IMR-90 (cell line): ENCODE results near the gene ELANE. TPM values are rescaled to one million over a fixed set of nuclear protein-coding genes. Genes with fewer than 3 reads are reported as not detected.

Source experiments
- ATAC-seq: fragments of 200-7000 bp; cut with Tn5 transposase; 2 replicates; pipeline ENCODE4 v1.9.1; 2020; ENCODE audit warnings: low read depth, mild to moderate bottlenecking, moderate library complexity
- BruUV-seq: library from RNA; stranded (reverse); fragments of 400-500 nt; replicated peaks from 2 replicates; lab custom pipeline; 2021; lab: Mats Ljungman, UMichigan
- CTCF ChIA-PET: fragments of 300-600 bp; formaldehyde crosslinking; extraction: SDS; loops from one replicate; lab custom pipeline; 2021; ENCODE audit warnings: antibody characterized with exemption; lab: Yijun Ruan, JAX
- POLR2A ChIA-PET: fragments of 300-600 bp; sonication (Branson Sonifier 250); formaldehyde crosslinking; loops from one replicate; lab custom pipeline; 2022; ENCODE audit warnings: antibody characterized with exemption; ENCODE audit not compliant: unreplicated experiment; lab: Charles Lee
- DNase-seq: peaks from one replicate; pipeline ENCODE4 v3.0.0; 2013
- H2AFZ ChIP-seq: replicated peaks from 2 replicates; pipeline ENCODE3; 2013; ENCODE audit warnings: low read length, mild to moderate bottlenecking; ENCODE audit not compliant: poor library complexity
- H2AK5ac ChIP-seq: 2 replicates; pipeline ENCODE4 v1.6.1; 2013; ENCODE audit warnings: low read depth, low read length, inconsistent platforms
- H2AK9ac ChIP-seq: replicated peaks from 2 replicates; pipeline ENCODE3; 2013; ENCODE audit warnings: mild to moderate bottlenecking, low read depth, low read length, moderate library complexity; ENCODE audit not compliant: poor library complexity
- H2BK120ac ChIP-seq: 2 replicates; pipeline ENCODE4 v1.6.1; 2013; ENCODE audit warnings: low read depth, low read length, inconsistent platforms
- H2BK15ac ChIP-seq: 3 replicates; pipeline ENCODE4 v1.6.1; 2013; ENCODE audit warnings: low read depth, low read length, inconsistent platforms
- H2BK20ac ChIP-seq: 2 replicates; pipeline ENCODE4 v1.6.1; 2013; ENCODE audit warnings: low read depth, mild to moderate bottlenecking, inconsistent platforms, low read length, moderate library complexity
- H2BK5ac ChIP-seq: 2 replicates; pipeline ENCODE4 v1.6.1; 2013; ENCODE audit warnings: mild to moderate bottlenecking, low read depth, low read length, inconsistent platforms; ENCODE audit not compliant: poor library complexity, severe bottlenecking
- H3K14ac ChIP-seq: replicated peaks from 2 replicates; pipeline ENCODE4 v1.6.1; 2013; ENCODE audit warnings: low read depth, low read length, inconsistent platforms
- H3K18ac ChIP-seq: 2 replicates; pipeline ENCODE4 v1.6.1; 2013; ENCODE audit warnings: low read depth, low read length, control low read depth
- H3K23ac ChIP-seq: 2 replicates; pipeline ENCODE4 v1.6.1; 2013; ENCODE audit warnings: low read depth, low read length, inconsistent platforms
- H3K27ac ChIP-seq: 2 replicates; pipeline ENCODE4 v1.5.1; 2013; ENCODE audit warnings: mild to moderate bottlenecking, control low read depth, low read length; ENCODE audit not compliant: insufficient read depth
- H3K27me3 ChIP-seq: 2 replicates; pipeline ENCODE4 v1.6.1; 2013; ENCODE audit warnings: low read length; ENCODE audit not compliant: control insufficient read depth, insufficient read depth
- H3K36me3 ChIP-seq: 2 replicates; pipeline ENCODE4 v1.6.1; 2013; ENCODE audit warnings: low read length, mixed read lengths; ENCODE audit not compliant: control insufficient read depth, insufficient read depth
- H3K4ac ChIP-seq: 2 replicates; pipeline ENCODE4 v1.6.1; 2013; ENCODE audit warnings: low read depth, low read length, inconsistent platforms
- H3K4me1 ChIP-seq: 2 replicates; pipeline ENCODE4 v1.6.1; 2013; ENCODE audit warnings: low read length, mixed read lengths; ENCODE audit not compliant: control insufficient read depth, insufficient read depth
- H3K4me2 ChIP-seq: 2 replicates; pipeline ENCODE4 v1.6.1; 2013; ENCODE audit warnings: low read depth, mild to moderate bottlenecking, control low read depth, low read length, moderate library complexity
- H3K4me3 ChIP-seq: 2 replicates; pipeline ENCODE4 v1.5.1; 2013; ENCODE audit warnings: low read depth, mild to moderate bottlenecking, control low read depth, low read length, moderate library complexity; ENCODE audit not compliant: insufficient read depth
- H3K56ac ChIP-seq: 2 replicates; pipeline ENCODE4 v1.6.1; 2013; ENCODE audit warnings: low read length, inconsistent platforms; ENCODE audit not compliant: insufficient read depth; ENCODE audit errors: extremely low read depth
- H3K79me1 ChIP-seq, 2 experiments: 2 replicates each; pipeline ENCODE4 v1.6.1; 2013; ENCODE audit warnings: low read length in 2 of 2, inconsistent platforms in 1 of 2, low read depth in 1 of 2
- H3K9ac ChIP-seq: 2 replicates; pipeline ENCODE4 v1.6.1; 2013; ENCODE audit warnings: low read depth, low read length, control low read depth
- H3K9me1 ChIP-seq: 2 replicates; pipeline ENCODE4 v1.6.1; 2013; ENCODE audit warnings: low read length, inconsistent platforms; ENCODE audit not compliant: insufficient read depth
- H3K9me3 ChIP-seq: 2 replicates; pipeline ENCODE4 v1.6.1; 2013; ENCODE audit warnings: low read length; ENCODE audit not compliant: control insufficient read depth, insufficient read depth
- H4K20me1 ChIP-seq: 2 replicates; pipeline ENCODE4 v1.6.1; 2013; ENCODE audit warnings: low read length, inconsistent platforms; ENCODE audit not compliant: insufficient read depth
- H4K5ac ChIP-seq: 2 replicates; pipeline ENCODE4 v1.6.1; 2013; ENCODE audit warnings: mild to moderate bottlenecking, low read depth, low read length, control low read depth
- H4K8ac ChIP-seq, 2 experiments: 2 replicates each; pipeline ENCODE4 v1.6.1; 2013; ENCODE audit warnings: low read depth in 2 of 2, low read length in 2 of 2, control low read depth in 1 of 2, inconsistent platforms in 1 of 2
- H4K91ac ChIP-seq: 2 replicates; pipeline ENCODE4 v1.6.1; 2013; ENCODE audit warnings: low read depth, low read length, inconsistent platforms; ENCODE audit not compliant: insufficient read depth
- CEBPB ChIP-seq: IDR thresholded peaks from 2 replicates; pipeline ENCODE4 v1.6.1; 2012; ENCODE audit warnings: low read depth, low read length, improper control_type of control experiment
- CTCF ChIP-seq: conservative IDR thresholded peaks from 2 replicates; pipeline ENCODE4 v1.5.1; 2012; ENCODE audit warnings: mild to moderate bottlenecking, low read depth, low read length, improper control_type of control experiment
- FOS ChIP-seq: fragments of 150-350 bp; IDR thresholded peaks from 2 replicates; pipeline ENCODE4 v1.6.1; 2016; ENCODE audit warnings: low read depth, low read length
- MAFK ChIP-seq: IDR thresholded peaks from 2 replicates; pipeline ENCODE4 v1.6.1; 2012; ENCODE audit warnings: low read depth, low read length, improper control_type of control experiment
- NFE2L2 ChIP-seq: fragments of 150-350 bp; IDR thresholded peaks from 2 replicates; pipeline ENCODE4 v1.6.1; 2016; ENCODE audit warnings: low read depth, mild to moderate bottlenecking, low read length
- POLR2A ChIP-seq: IDR thresholded peaks from 2 replicates; pipeline ENCODE4 v1.6.1; 2012; ENCODE audit warnings: mild to moderate bottlenecking, low read depth, low read length
- RCOR1 ChIP-seq: IDR thresholded peaks from 2 replicates; pipeline ENCODE4 v1.6.1; 2012; ENCODE audit warnings: mild to moderate bottlenecking, low read length, improper control_type of control experiment; ENCODE audit not compliant: insufficient replicate concordance
- RFX5 ChIP-seq: IDR thresholded peaks from 2 replicates; pipeline ENCODE4 v1.8.0; 2012; ENCODE audit warnings: low read depth, mild to moderate bottlenecking, low read length, moderate library complexity
- SMC3 ChIP-seq: fragments of 150-350 bp; IDR thresholded peaks from 2 replicates; pipeline ENCODE4 v1.6.1; 2016; ENCODE audit warnings: low read depth, mild to moderate bottlenecking, antibody characterized with exemption, low read length, moderate library complexity
- USF2 ChIP-seq: fragments of 150-350 bp; IDR thresholded peaks from 2 replicates; pipeline ENCODE4 v1.6.1; 2017; ENCODE audit warnings: mild to moderate bottlenecking, antibody characterized with exemption, low read length, low read depth
- WGBS, 2 experiments: methylation state at CpG; one replicate each; pipeline versions ENCODE4 v1.1.5 to v1.1.7; 2013; ENCODE audit warnings: missing lambda C conversion rate in 2 of 2; ENCODE audit not compliant: insufficient read length in 1 of 2; ENCODE audit errors: extremely low coverage in 2 of 2; 5-methylcytosine and 5-hydroxymethylcytosine counted together
- dilution Hi-C: fragments of 300-500 bp; cut with HindIII; formaldehyde crosslinking; loops from one replicate; pipeline ENCODE4 v1.14.3; 2018; ENCODE audit warnings: low sequenced_read_pairs; ENCODE audit not compliant: unreplicated experiment
- in situ Hi-C: fragments of 300-500 bp; cut with MboI; formaldehyde crosslinking; loops from 3 replicates; pipeline ENCODE4 v1.14.3; 2019; ENCODE audit warnings: low sequenced_read_pairs, inconsistent platforms, mixed read lengths
- intact Hi-C: fragments of 100-400 bp; cut with micrococcal nuclease; formaldehyde crosslinking; loops from 2 replicates; pipeline ENCODE4 v1.10.0; 2022
- polyA plus RNA-seq, 3 experiments: library from polyadenylated mRNA; depleted of rRNA; stranded (reverse); fragments of >200 nt; gene quantifications; 2 replicates each; pipeline ENCODE4 v1.2.3, GENCODE V29; 2012; ENCODE audit warnings: low replicate concordance in 1 of 3
- total RNA-seq: library from RNA; depleted of rRNA; stranded (reverse); fragments of >200 nt; gene quantifications from 2 replicates; pipeline ENCODE4 v1.2.3, GENCODE V29; 2012

Gene ELANE
- total and polyA plus RNA-seq, 2 of the 4 experiments (the other 2 are of a cell fraction) = 0.27 TPM; not detected in 1

- Histone ChIP-seq H3K27ac (no peak overlapping the region), H3K9ac (no peak overlapping the region), H3K4me3 (no peak overlapping the region), H3K4me2 (no peak overlapping the region), H2BK20ac (no peak overlapping the region), H3K56ac (no peak overlapping the region), H3K4me1 (no peaks in the 10 kb centered on the region), H4K20me1 (peaks cover 76% of the 10 kb centered on the region), H2BK120ac (no peak overlapping the region), H4K5ac (no peak overlapping the region), H3K9me1 (no peaks in the 10 kb centered on the region), H3K14ac (no peak overlapping the region), H3K18ac (no peak overlapping the region), H3K9me3 (no peaks in the 10 kb centered on the region), H3K4ac (no peak overlapping the region), H4K8ac (no peak overlapping the region), H3K36me3 (peaks cover 92% of the 10 kb centered on the region), H2BK15ac (no peak overlapping the region), H3K27me3 (no peaks in the 10 kb centered on the region), H2AK5ac (no peak overlapping the region), H3K23ac (no peak overlapping the region), H3K79me1 (peaks cover 11 to 46% of the 10 kb centered on the region in 2 experiments), H2BK5ac (no peak overlapping the region), H2AFZ (no peak overlapping the region), H4K91ac (no peak overlapping the region), H2AK9ac (no peak overlapping the region)
- intact Hi-C loops = no loop called here
- CTCF ChIA-PET = no interaction called here
- ATAC-seq = no peak
- dilution Hi-C loops = no loop called here
- BruUV-seq = no TSS peak
- POLR2A ChIA-PET = no interaction called here
- DNase-seq = no peak
- in situ Hi-C loops = no loop called here
- TF ChIP-seq FOS (no peak), RCOR1 (no peak), CEBPB (no peak), SMC3 (no peak), MAFK (no peak), RFX5 (no peak), USF2 (no peak), POLR2A (no peak), CTCF (no peak), NFE2L2 (no peak)
- 97% methylated on average over 21 of the region's 26 CpGs; no CpG with 5 or more reads in 1 of the 2 experiments for WGBS, 2 experiments
These were observed 43.7 kb upstream of the ELANE start for GRCh38 chr19:808423-808775.
